ENCODE measurements around the gene RPL27A. TPM values are rescaled to one million over a fixed set of nuclear protein-coding genes. Genes with fewer than 3 reads are reported as not detected.

Gene RPL27A
- total and polyA plus RNA-seq, 3 donors from 2014 or later, result 340 to 1,052 (median 586) TPM

DNA sequence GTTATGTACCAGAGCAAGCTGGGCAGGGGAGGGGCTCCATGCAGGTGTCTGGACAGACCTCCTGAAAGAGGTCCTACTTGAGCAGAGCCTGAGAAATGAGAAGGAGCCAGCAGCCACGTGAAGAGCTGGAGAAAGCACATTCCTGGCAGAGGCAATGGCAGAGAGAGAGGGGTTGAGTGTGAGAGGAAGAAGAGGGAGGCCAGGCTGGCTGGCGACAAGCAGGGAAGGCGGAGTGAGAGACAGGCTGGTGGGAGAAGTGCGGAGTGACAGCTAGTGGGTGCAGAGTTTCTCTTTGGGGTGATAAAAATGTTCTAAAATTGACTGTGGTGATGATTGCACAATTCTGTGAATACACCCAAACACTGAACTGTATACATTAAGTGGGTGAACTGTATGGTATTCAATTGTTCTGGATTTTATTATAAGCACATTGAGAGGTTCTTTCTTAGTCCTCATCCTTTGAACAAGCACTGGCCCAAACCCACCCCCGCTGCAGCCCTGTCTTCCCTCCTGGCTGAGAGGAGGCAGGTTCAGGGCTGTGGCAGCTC lies 29.4 kb downstream of the RPL27A start:
- intact Hi-C loops (cut with DNase I; ENCODE audit: low total_unique reads), result no loop called here
- 78 to 79% methylated on average over 5 of the region's 5 CpGs for WGBS, 2 donors
- Histone ChIP-seq H3K9me3 (no peaks in the 10 kb centered on the region), H3K4me1 (peaks cover 49% of the 10 kb centered on the region), H3K4me3 (no peak overlapping the region), H3K27ac (peak overlapping the region in 1 of 2 donors; percentile 14), H3K36me3 (ENCODE audit: low read depth, missing control alignments) (no peaks in the 10 kb centered on the region), H3K27me3 (no peaks in the 10 kb centered on the region)
- no peak for DNase-seq
- no peak for TF ChIP-seq POLR2A (IDR thresholded peaks at IDR 0.05)
- TF ChIP-seq, protein P1, sequence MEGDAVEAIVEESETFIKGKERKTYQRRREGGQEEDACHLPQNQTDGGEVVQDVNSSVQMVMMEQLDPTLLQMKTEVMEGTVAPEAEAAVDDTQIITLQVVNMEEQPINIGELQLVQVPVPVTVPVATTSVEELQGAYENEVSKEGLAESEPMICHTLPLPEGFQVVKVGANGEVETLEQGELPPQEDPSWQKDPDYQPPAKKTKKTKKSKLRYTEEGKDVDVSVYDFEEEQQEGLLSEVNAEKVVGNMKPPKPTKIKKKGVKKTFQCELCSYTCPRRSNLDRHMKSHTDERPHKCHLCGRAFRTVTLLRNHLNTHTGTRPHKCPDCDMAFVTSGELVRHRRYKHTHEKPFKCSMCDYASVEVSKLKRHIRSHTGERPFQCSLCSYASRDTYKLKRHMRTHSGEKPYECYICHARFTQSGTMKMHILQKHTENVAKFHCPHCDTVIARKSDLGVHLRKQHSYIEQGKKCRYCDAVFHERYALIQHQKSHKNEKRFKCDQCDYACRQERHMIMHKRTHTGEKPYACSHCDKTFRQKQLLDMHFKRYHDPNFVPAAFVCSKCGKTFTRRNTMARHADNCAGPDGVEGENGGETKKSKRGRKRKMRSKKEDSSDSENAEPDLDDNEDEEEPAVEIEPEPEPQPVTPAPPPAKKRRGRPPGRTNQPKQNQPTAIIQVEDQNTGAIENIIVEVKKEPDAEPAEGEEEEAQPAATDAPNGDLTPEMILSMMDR (IDR thresholded peaks at IDR 0.05), result no peak

- 96% methylated on average over 6 to 12 of the region's 12 CpGs for WGBS, 2 donors
- Histone ChIP-seq H3K27me3 (no peaks in the 10 kb centered on the region), H3K4me1 (peaks cover 49% of the 10 kb centered on the region), H3K9me3 (no peaks in the 10 kb centered on the region), H3K27ac (peak overlapping the region in 1 of 2 donors; percentile 85), H3K36me3 (ENCODE audit: low read depth, missing control alignments) (no peaks in the 10 kb centered on the region), H3K4me3 (no peak overlapping the region)
- intact Hi-C loops (cut with DNase I; ENCODE audit: low total_unique reads), result no loop called here
- no peak for TF ChIP-seq POLR2A (IDR thresholded peaks at IDR 0.05)
- TF ChIP-seq, protein P1 (IDR thresholded peaks at IDR 0.05), result no peak
- no peak for DNase-seq
Measured at GRCh38 chr11:8712506-8712905, 29.9 kb downstream of the RPL27A start.

- 70 to 71% methylated on average over 7 to 8 of the region's 8 CpGs for WGBS, 2 donors
- no peak for TF ChIP-seq POLR2A (IDR thresholded peaks at IDR 0.05)
- TF ChIP-seq, protein P1 (IDR thresholded peaks at IDR 0.05), result no peak
- peaks cover 48% of the 10 kb centered on the region for H3K4me1 ChIP-seq
- H3K4me3 ChIP-seq, result no peak overlapping the region
- no peaks in the 10 kb centered on the region for H3K9me3 ChIP-seq
- no peaks in the 10 kb centered on the region for H3K27me3 ChIP-seq
- intact Hi-C loops (cut with DNase I; ENCODE audit: low total_unique reads), result no loop called here
- H3K36me3 ChIP-seq (ENCODE audit: low read depth, missing control alignments), result no peaks in the 10 kb centered on the region
- no peak for DNase-seq
- peak overlapping the region in 1 of 2 donors; percentile 85 for H3K27ac ChIP-seq
Measured at GRCh38 chr11:8713760-8714454, 31.3 kb downstream of the RPL27A start.

GRCh38 chr11:8714622-8715225 lies 32.1 kb downstream of the RPL27A start:
- DNase-seq, result no peak
- TF ChIP-seq, protein P1 (IDR thresholded peaks at IDR 0.05), result no peak
- no peak for TF ChIP-seq POLR2A (IDR thresholded peaks at IDR 0.05)
- Histone ChIP-seq H3K9me3 (no peaks in the 10 kb centered on the region), H3K27ac (peak overlapping the region in 1 of 2 donors; percentile 85), H3K4me1 (peaks cover 48% of the 10 kb centered on the region), H3K36me3 (ENCODE audit: low read depth, missing control alignments) (no peaks in the 10 kb centered on the region), H3K4me3 (no peak overlapping the region), H3K27me3 (no peaks in the 10 kb centered on the region)
- WGBS, 2 donors, result 44 to 84% methylated on average over 3 to 4 of the region's 4 CpGs
- intact Hi-C loops (cut with DNase I; ENCODE audit: low total_unique reads), result no loop called here

Data from testis (tissue), 3 donors.